Panc1 (cell line): Measurements from ENCODE around the gene PDGFA.

ENCODE experiments used
- TF ChIP-seq, protein P1 (sequence below): fragments of 450-650 bp; IDR thresholded peaks from 2 replicates; pipeline ENCODE4 v1.5.1; 2017; ENCODE audit warnings: mild to moderate bottlenecking
- TF ChIP-seq, protein P2 (sequence below), 2 experiments: IDR thresholded peaks; 2 replicates each; pipeline ENCODE4 v1.6.1; 2011 to 2012; ENCODE audit warnings: low read depth in 2 of 2, control low read depth in 1 of 2, low read length in 1 of 2, mild to moderate bottlenecking in 1 of 2, moderate library complexity in 1 of 2; ENCODE audit not compliant: insufficient read depth in 1 of 2

DNA sequence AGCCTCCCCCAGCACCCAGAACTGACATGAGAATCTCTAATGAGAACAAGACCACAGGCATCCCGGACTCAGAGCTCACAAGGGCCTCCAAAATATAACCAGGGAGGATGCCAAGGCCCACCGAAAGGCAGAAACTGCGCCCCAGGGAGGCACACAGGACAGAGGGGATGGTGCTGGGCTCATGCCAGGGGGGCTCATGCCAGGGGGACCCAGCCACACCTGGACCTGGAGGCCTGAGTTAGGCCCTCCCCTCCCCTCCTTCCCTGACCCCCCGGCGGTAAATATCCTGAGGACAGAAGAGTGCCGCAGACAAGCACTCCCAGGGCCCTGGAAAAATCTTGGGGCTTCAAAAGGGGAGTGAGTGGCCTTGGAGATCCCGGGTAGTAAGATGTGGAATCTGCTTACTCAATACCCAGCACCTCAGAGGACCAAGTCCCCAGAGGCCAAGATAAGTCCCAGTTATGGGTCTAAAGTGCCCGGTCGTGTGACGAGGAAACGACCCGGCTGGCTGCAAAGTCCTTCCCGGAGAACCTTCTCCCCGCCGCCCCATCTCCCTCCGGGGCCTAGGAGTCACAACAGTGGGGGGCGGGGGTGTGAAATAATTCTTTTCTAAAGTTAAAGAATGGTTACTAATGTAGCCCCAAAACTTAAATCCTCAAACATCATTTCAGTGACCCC, 11.9 kb downstream of the PDGFA start:
- TF ChIP-seq, protein P1, sequence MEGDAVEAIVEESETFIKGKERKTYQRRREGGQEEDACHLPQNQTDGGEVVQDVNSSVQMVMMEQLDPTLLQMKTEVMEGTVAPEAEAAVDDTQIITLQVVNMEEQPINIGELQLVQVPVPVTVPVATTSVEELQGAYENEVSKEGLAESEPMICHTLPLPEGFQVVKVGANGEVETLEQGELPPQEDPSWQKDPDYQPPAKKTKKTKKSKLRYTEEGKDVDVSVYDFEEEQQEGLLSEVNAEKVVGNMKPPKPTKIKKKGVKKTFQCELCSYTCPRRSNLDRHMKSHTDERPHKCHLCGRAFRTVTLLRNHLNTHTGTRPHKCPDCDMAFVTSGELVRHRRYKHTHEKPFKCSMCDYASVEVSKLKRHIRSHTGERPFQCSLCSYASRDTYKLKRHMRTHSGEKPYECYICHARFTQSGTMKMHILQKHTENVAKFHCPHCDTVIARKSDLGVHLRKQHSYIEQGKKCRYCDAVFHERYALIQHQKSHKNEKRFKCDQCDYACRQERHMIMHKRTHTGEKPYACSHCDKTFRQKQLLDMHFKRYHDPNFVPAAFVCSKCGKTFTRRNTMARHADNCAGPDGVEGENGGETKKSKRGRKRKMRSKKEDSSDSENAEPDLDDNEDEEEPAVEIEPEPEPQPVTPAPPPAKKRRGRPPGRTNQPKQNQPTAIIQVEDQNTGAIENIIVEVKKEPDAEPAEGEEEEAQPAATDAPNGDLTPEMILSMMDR: no peak
- TF ChIP-seq, protein P2, sequence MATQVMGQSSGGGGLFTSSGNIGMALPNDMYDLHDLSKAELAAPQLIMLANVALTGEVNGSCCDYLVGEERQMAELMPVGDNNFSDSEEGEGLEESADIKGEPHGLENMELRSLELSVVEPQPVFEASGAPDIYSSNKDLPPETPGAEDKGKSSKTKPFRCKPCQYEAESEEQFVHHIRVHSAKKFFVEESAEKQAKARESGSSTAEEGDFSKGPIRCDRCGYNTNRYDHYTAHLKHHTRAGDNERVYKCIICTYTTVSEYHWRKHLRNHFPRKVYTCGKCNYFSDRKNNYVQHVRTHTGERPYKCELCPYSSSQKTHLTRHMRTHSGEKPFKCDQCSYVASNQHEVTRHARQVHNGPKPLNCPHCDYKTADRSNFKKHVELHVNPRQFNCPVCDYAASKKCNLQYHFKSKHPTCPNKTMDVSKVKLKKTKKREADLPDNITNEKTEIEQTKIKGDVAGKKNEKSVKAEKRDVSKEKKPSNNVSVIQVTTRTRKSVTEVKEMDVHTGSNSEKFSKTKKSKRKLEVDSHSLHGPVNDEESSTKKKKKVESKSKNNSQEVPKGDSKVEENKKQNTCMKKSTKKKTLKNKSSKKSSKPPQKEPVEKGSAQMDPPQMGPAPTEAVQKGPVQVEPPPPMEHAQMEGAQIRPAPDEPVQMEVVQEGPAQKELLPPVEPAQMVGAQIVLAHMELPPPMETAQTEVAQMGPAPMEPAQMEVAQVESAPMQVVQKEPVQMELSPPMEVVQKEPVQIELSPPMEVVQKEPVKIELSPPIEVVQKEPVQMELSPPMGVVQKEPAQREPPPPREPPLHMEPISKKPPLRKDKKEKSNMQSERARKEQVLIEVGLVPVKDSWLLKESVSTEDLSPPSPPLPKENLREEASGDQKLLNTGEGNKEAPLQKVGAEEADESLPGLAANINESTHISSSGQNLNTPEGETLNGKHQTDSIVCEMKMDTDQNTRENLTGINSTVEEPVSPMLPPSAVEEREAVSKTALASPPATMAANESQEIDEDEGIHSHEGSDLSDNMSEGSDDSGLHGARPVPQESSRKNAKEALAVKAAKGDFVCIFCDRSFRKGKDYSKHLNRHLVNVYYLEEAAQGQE (IDR thresholded peaks at IDR 0.05; ENCODE audit: insufficient read depth in 1 of 2, low read depth in 2 of 2, low read length in 1 of 2): no peak
